SK-N-SH (cell line): ENCODE data around the gene PTOV1.

Experiments
- JUND ChIP-seq: IDR thresholded peaks from 2 replicates; pipeline ENCODE4 v1.4.0; 2012
- RAD21 ChIP-seq: IDR thresholded peaks from 2 replicates; pipeline ENCODE4 v1.6.1; 2012; ENCODE audit warnings: mild to moderate bottlenecking, low read length
- TF ChIP-seq, protein P1 (sequence below): IDR thresholded peaks from 2 replicates; pipeline ENCODE4 v1.4.0; 2012; ENCODE audit warnings: low read depth, borderline replicate concordance

DNA sequence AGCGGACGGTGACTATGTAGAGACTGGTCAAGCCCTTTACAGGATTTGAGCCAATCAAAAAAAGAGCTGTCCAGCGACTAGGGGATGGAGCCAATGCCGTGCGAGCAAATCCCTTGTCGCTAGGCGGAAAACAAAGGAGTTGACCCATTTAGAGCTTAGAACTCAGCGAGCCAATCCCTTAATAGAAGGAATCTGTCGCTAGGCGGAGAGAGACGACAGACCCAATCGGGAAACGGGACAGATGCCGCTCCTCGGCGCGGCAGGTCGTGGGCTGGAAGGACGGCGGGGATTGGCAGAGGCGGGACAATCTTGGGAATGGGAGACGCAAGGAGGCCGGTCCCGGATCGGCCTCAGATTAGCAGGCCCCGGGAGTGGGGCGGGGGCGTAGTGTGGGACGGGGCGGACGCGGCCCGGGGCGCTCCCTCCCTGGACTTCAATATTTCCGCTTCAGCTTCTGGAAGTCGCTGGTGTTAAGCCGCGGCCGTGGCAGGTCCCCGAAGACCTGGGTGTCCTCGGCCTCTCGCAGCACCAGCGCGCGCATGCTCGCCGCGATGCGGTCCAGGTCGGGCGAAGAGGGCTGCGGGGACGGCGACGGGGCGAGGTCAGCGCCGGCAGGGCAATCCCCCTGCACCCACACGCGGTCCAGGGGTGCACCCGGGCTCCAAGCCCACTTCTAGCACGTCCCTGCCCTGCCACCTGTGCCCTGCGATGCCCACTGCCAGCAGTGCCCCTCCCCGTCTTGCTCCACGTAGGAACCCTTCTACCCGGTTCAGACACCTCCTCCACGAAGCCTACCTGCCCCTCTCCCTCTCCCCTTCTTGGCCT lies 18.7 kb downstream of the PTOV1 start:
- TF ChIP-seq, protein P1, sequence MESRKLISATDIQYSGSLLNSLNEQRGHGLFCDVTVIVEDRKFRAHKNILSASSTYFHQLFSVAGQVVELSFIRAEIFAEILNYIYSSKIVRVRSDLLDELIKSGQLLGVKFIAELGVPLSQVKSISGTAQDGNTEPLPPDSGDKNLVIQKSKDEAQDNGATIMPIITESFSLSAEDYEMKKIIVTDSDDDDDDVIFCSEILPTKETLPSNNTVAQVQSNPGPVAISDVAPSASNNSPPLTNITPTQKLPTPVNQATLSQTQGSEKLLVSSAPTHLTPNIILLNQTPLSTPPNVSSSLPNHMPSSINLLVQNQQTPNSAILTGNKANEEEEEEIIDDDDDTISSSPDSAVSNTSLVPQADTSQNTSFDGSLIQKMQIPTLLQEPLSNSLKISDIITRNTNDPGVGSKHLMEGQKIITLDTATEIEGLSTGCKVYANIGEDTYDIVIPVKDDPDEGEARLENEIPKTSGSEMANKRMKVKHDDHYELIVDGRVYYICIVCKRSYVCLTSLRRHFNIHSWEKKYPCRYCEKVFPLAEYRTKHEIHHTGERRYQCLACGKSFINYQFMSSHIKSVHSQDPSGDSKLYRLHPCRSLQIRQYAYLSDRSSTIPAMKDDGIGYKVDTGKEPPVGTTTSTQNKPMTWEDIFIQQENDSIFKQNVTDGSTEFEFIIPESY, result no peak
- no peak for TF ChIP-seq RAD21
- TF ChIP-seq JUND, result no peak
